ENCODE results near the gene CCDC85B. TPM values are rescaled to one million over a fixed set of nuclear protein-coding genes. Genes with fewer than 3 reads are reported as not detected.

Gene CCDC85B
- total and polyA plus RNA-seq, 4 donors: 15.7 to 53.9 (median 36.8) TPM

DNA sequence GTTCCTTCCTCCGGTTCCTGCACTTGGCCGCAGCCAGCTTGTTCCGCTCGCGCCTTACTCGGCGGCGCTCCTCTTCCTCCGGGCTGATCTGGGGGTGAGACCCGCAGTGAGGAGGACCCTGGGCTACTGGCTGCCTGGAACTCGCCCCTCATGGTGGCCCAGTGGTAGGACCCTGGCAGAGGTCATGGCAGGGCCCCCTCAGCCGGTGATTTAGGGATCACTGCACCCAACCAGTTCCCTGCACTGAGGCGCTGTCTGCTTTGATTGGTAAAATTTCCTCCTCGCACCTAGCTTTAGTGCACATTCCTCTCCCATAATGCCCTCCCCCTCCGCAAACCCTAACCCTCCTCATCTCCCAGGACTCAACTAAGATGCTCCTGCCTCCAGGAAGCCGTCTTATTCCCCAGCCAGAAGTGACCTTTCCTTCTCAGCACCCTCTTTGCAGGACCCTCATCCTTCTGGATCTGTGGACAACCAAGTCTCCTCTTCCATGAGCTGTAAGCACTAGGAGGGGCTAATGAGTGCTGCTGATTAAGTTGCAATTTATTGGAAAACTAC, 3.6 kb downstream of the CCDC85B start:
- H3K4me3 ChIP-seq (ENCODE audit: low read depth, low read length): no peak overlapping the region
- H3K27me3 ChIP-seq (ENCODE audit: control insufficient read depth, insufficient read depth, low read length): peaks cover 30% of the 10 kb centered on the region
- peaks cover 2% of the 10 kb centered on the region for H3K36me3 ChIP-seq (ENCODE audit: control insufficient read depth, insufficient read depth, low read length)
- peaks cover 43% of the 10 kb centered on the region for H3K4me1 ChIP-seq (ENCODE audit: control insufficient read depth, insufficient read depth, low read length)
- 81% methylated on average over 14 of the region's 16 CpGs for WGBS (ENCODE audit: insufficient coverage)
- no peaks in the 10 kb centered on the region for H3K9me3 ChIP-seq (ENCODE audit: control insufficient read depth, insufficient read depth, low read length)
- DNase-seq (ENCODE audit: low read depth in 4 of 6, low spot score in 6 of 6): no peak
- peak overlapping the region; percentile 67 for H3K27ac ChIP-seq (ENCODE audit: low read depth, low read length)

GRCh38 chr11:65895482-65895981, 5.1 kb downstream of the CCDC85B start:
- Histone ChIP-seq H3K27me3 (ENCODE audit: control insufficient read depth, insufficient read depth, low read length) (peaks cover 44% of the 10 kb centered on the region), H3K36me3 (ENCODE audit: control insufficient read depth, insufficient read depth, low read length) (peaks cover 2% of the 10 kb centered on the region), H3K4me1 (ENCODE audit: control insufficient read depth, insufficient read depth, low read length) (peaks cover 48% of the 10 kb centered on the region), H3K4me3 (ENCODE audit: low read depth, low read length) (no peak overlapping the region), H3K9me3 (ENCODE audit: control insufficient read depth, insufficient read depth, low read length) (no peaks in the 10 kb centered on the region), H3K27ac (ENCODE audit: low read depth, low read length) (no peak overlapping the region)
- 90% methylated on average over 3 of the region's 5 CpGs for WGBS (ENCODE audit: insufficient coverage)
- no peak for DNase-seq (ENCODE audit: low read depth in 4 of 6, low spot score in 6 of 6)

DNA sequence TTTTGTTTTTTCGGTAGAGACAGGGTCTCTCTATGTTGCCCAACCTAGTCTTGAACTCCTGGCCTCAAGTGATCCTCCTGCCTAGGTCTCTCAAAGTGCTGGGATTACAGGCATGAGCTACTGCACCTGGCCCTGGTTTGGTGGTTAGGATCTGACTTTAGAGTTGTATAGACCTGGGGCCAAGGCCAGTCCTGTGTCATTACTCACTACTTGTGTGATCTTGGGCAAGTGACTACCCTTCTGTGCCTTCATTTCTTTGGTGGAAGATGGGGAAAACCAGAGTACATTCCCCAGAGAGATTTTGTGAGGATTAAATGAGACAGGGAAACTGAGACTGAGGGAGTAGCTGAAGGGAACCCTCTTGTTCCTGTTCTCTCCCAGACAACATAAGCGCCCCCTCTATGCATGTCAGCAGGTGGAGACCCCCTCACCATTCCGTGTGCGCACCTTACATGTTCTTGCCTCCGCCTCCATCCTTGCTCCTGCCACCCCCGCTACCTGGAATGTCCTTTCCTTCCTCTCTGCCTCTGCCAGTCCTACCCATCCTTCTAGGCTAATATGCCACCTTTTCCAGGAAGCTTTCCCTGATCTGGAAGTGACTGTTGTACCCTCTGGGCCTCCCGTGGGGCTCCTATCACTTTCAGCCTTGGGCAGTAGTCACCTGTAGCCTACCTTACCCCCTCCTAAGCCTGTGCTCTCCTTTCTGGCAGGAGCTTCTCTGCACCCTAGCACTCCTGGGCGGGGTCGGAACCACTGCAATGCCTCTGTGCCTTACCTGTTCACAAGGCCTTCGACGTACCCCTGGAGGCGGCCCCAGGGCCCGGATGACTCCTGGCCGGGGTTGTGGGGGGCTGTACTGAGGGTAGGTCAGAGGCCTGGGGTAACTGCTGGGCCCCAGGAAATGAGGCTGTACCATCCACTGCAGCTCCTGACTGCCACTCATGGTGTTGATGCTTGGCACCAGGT, 5.8 kb downstream of the CCDC85B start:
- Histone ChIP-seq H3K27me3 (ENCODE audit: control insufficient read depth, insufficient read depth, low read length) (peaks cover 52% of the 10 kb centered on the region), H3K36me3 (ENCODE audit: control insufficient read depth, insufficient read depth, low read length) (peaks cover 2% of the 10 kb centered on the region), H3K27ac (ENCODE audit: low read depth, low read length) (no peak overlapping the region), H3K9me3 (ENCODE audit: control insufficient read depth, insufficient read depth, low read length) (no peaks in the 10 kb centered on the region), H3K4me3 (ENCODE audit: low read depth, low read length) (no peak overlapping the region), H3K4me1 (ENCODE audit: control insufficient read depth, insufficient read depth, low read length) (peaks cover 46% of the 10 kb centered on the region)
- WGBS (ENCODE audit: insufficient coverage): 86% methylated on average over 14 of the region's 14 CpGs
- no peak for DNase-seq (ENCODE audit: low read depth in 4 of 6, low spot score in 6 of 6)

DNA sequence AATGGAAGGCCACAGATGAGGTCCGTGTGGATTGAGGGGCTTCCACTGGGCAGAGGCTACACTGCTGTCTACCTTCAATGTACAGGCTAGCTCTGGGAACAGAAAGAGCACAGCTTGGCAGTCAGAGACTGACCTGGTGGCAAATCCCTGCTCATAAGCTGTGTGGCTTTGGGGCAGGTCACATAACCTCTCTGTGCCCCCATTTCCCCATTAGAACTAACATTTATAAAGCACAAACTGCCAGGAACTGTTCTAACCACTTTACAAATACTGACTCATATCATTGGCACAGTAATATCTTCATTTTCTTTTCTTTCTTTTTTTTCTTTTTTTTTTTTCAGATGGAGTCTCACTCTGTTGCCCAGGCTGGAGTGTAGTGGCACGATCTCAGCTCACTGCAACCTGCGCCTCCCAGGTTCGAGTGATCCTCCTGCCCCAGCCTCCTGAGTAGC, 6.6 kb downstream of the CCDC85B start:
- peaks cover 38% of the 10 kb centered on the region for H3K4me1 ChIP-seq (ENCODE audit: control insufficient read depth, insufficient read depth, low read length)
- 94% methylated on average over 4 of the region's 4 CpGs for WGBS (ENCODE audit: insufficient coverage)
- DNase-seq (ENCODE audit: low read depth in 4 of 6, low spot score in 6 of 6): no peak
- peaks cover 58% of the 10 kb centered on the region for H3K27me3 ChIP-seq (ENCODE audit: control insufficient read depth, insufficient read depth, low read length)
- H3K4me3 ChIP-seq (ENCODE audit: low read depth, low read length): no peak overlapping the region
- H3K9me3 ChIP-seq (ENCODE audit: control insufficient read depth, insufficient read depth, low read length): no peaks in the 10 kb centered on the region
- H3K27ac ChIP-seq (ENCODE audit: low read depth, low read length): no peak overlapping the region
- no peaks in the 10 kb centered on the region for H3K36me3 ChIP-seq (ENCODE audit: control insufficient read depth, insufficient read depth, low read length)

DNA sequence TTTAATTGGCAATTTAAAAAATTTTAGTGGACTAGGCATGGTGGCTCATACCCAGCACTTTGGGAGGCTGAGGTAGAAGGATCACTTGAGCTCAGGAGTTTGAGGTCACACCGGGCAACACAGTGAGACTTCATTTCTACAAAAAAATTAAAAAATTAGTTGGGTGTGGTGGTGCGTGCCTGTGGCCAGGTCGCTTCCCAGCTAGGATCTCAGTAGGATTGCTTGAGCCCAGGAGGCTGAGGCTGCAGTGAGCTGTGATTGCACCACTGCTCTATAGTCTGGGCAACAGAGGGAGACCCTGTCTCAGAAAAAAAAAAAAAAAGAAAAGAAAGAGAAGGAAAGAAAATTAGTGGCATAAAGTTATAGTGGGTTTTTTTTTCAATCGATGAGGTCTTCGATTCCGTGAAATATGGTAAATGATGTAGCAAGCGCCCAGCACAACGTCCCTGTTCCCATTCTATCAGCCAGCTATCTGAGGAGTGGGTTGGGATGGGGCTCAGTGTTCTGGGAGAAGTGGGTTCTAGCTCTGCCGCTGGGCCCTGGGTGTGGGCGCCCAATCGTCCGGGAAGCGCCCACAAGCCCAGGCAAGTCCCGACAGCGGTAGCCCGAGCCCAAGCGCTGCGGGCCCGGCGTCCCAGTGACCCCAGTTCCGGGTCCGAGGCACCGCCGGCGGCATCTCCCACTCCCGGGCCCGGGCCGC, 8.3 kb downstream of the CCDC85B start:
- no peaks in the 10 kb centered on the region for H3K9me3 ChIP-seq (ENCODE audit: control insufficient read depth, insufficient read depth, low read length)
- H3K4me1 ChIP-seq (ENCODE audit: control insufficient read depth, insufficient read depth, low read length): peaks cover 21% of the 10 kb centered on the region
- H3K27ac ChIP-seq (ENCODE audit: low read depth, low read length): no peak overlapping the region
- no peak overlapping the region for H3K4me3 ChIP-seq (ENCODE audit: low read depth, low read length)
- H3K27me3 ChIP-seq (ENCODE audit: control insufficient read depth, insufficient read depth, low read length): peaks cover 70% of the 10 kb centered on the region
- no peak for DNase-seq (ENCODE audit: low read depth in 4 of 6, low spot score in 6 of 6)
- 21% methylated on average over 27 of the region's 28 CpGs for WGBS (ENCODE audit: insufficient coverage)
- H3K36me3 ChIP-seq (ENCODE audit: control insufficient read depth, insufficient read depth, low read length): no peaks in the 10 kb centered on the region

- Histone ChIP-seq H3K27ac (ENCODE audit: low read depth, low read length) (no peak overlapping the region), H3K36me3 (ENCODE audit: control insufficient read depth, insufficient read depth, low read length) (no peaks in the 10 kb centered on the region), H3K4me1 (ENCODE audit: control insufficient read depth, insufficient read depth, low read length) (peaks cover 18% of the 10 kb centered on the region), H3K4me3 (ENCODE audit: low read depth, low read length) (no peak overlapping the region), H3K27me3 (ENCODE audit: control insufficient read depth, insufficient read depth, low read length) (peaks cover 70% of the 10 kb centered on the region), H3K9me3 (ENCODE audit: control insufficient read depth, insufficient read depth, low read length) (no peaks in the 10 kb centered on the region)
- no peak for DNase-seq (ENCODE audit: low read depth in 4 of 6, low spot score in 6 of 6)
- WGBS (ENCODE audit: insufficient coverage): 2% methylated on average over 74 of the region's 78 CpGs
Observed at GRCh38 chr11:65899356-65900124, 9.1 kb downstream of the CCDC85B start.

GRCh38 chr11:65900125-65900898, 9.8 kb downstream of the CCDC85B start, which contains the start of gene FOSL1:
Gene FOSL1 (minus strand): TSS chr11:65900388. CDS start chr11:65900339, 49 bp downstream.
- Histone ChIP-seq H3K27ac (ENCODE audit: low read depth, low read length) (no peak within 1 kb of the TSS), H3K36me3 (ENCODE audit: control insufficient read depth, insufficient read depth, low read length) (no peaks in the 10 kb centered on the region), H3K4me1 (ENCODE audit: control insufficient read depth, insufficient read depth, low read length) (peaks cover 18% of the 10 kb centered on the region), H3K27me3 (ENCODE audit: control insufficient read depth, insufficient read depth, low read length) (peaks cover 70% of the 10 kb centered on the region), H3K9me3 (ENCODE audit: control insufficient read depth, insufficient read depth, low read length) (no peaks in the 10 kb centered on the region), H3K4me3 (ENCODE audit: low read depth, low read length) (peak within 1 kb of the TSS; percentile 18)
- WGBS (ENCODE audit: insufficient coverage): under 1% methylated on average over 72 of the region's 80 CpGs
- DNase-seq (ENCODE audit: low read depth in 4 of 6, low spot score in 6 of 6): peak in 2 of 6 donors; percentile 29 to 59

GRCh38 chr11:65900899-65901180, 10.4 kb downstream of the CCDC85B start:
- Histone ChIP-seq H3K9me3 (ENCODE audit: control insufficient read depth, insufficient read depth, low read length) (no peaks in the 10 kb centered on the region), H3K36me3 (ENCODE audit: control insufficient read depth, insufficient read depth, low read length) (no peaks in the 10 kb centered on the region), H3K27me3 (ENCODE audit: control insufficient read depth, insufficient read depth, low read length) (peaks cover 68% of the 10 kb centered on the region), H3K4me3 (ENCODE audit: low read depth, low read length) (peak overlapping the region; percentile 18), H3K4me1 (ENCODE audit: control insufficient read depth, insufficient read depth, low read length) (peaks cover 18% of the 10 kb centered on the region), H3K27ac (ENCODE audit: low read depth, low read length) (no peak overlapping the region)
- DNase-seq (ENCODE audit: low read depth in 4 of 6, low spot score in 6 of 6): no peak
- WGBS (ENCODE audit: insufficient coverage): no CpG with 5 or more reads among the region's 11 CpGs

Data from spinal cord (tissue), 10 donors.